ENCODE data around the gene C5.

C5 gene

DNA sequence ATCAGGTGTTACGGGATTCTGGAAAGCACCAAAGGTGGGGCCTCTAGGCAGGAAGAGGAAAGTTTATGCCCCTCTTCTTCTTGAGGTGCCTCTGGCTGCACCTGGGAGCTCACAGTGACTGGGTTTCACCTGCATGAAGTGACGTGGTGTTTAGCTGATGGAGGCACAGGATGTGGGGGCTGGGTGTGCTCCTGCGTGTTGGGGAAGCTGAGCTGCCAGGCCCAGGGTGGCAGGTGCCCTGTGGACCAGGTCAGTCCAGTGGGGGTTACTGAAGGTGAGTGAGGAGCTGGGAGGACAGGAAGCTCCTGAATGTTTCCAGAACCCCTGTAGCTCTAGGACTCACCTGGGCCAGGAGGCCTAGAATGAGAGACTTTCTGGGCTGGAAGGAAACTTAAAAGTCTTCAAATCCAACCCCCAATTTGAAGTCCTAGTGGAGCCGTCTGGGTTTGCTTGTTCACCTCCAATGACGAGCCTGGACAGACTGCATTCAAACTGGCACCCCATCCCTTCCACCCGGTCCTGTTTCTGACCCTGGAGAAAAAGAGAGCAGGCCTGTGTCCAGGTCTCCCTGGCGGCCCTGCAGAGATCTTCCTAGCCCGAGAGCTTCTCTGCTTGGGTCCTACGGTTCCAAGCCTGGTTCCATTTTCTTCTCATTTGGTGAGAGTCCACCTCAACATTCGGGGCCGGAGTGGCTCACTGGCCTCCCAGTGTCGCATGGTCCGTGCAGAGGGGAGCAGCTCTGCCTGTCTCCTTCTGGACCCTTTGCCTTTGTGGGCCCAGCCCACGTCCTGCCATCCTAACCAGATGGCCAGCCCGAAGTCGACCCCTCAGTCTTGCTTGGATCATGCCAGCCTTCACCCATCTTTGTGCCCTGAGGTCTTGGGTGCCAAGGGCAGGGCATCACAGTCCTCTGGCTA lies 145.8 kb downstream of the C5 start:
- H3K4me3 ChIP-seq (replicated peaks; ENCODE audit: insufficient read depth, low read length) = no peak overlapping the region
- no peak for TF ChIP-seq GABPA (IDR thresholded peaks at IDR 0.05; ENCODE audit: low read depth)
- TF ChIP-seq SPI1 (IDR thresholded peaks at IDR 0.05; ENCODE audit: borderline replicate concordance, low read depth) = no peak
- TF ChIP-seq, protein P1, sequence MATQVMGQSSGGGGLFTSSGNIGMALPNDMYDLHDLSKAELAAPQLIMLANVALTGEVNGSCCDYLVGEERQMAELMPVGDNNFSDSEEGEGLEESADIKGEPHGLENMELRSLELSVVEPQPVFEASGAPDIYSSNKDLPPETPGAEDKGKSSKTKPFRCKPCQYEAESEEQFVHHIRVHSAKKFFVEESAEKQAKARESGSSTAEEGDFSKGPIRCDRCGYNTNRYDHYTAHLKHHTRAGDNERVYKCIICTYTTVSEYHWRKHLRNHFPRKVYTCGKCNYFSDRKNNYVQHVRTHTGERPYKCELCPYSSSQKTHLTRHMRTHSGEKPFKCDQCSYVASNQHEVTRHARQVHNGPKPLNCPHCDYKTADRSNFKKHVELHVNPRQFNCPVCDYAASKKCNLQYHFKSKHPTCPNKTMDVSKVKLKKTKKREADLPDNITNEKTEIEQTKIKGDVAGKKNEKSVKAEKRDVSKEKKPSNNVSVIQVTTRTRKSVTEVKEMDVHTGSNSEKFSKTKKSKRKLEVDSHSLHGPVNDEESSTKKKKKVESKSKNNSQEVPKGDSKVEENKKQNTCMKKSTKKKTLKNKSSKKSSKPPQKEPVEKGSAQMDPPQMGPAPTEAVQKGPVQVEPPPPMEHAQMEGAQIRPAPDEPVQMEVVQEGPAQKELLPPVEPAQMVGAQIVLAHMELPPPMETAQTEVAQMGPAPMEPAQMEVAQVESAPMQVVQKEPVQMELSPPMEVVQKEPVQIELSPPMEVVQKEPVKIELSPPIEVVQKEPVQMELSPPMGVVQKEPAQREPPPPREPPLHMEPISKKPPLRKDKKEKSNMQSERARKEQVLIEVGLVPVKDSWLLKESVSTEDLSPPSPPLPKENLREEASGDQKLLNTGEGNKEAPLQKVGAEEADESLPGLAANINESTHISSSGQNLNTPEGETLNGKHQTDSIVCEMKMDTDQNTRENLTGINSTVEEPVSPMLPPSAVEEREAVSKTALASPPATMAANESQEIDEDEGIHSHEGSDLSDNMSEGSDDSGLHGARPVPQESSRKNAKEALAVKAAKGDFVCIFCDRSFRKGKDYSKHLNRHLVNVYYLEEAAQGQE (IDR thresholded peaks at IDR 0.05; ENCODE audit: insufficient replicate concordance, low read depth) = no peak
- TF ChIP-seq POLR2AphosphoS5 (IDR thresholded peaks at IDR 0.05; ENCODE audit: low read depth) = no peak
- TF ChIP-seq, protein P2, sequence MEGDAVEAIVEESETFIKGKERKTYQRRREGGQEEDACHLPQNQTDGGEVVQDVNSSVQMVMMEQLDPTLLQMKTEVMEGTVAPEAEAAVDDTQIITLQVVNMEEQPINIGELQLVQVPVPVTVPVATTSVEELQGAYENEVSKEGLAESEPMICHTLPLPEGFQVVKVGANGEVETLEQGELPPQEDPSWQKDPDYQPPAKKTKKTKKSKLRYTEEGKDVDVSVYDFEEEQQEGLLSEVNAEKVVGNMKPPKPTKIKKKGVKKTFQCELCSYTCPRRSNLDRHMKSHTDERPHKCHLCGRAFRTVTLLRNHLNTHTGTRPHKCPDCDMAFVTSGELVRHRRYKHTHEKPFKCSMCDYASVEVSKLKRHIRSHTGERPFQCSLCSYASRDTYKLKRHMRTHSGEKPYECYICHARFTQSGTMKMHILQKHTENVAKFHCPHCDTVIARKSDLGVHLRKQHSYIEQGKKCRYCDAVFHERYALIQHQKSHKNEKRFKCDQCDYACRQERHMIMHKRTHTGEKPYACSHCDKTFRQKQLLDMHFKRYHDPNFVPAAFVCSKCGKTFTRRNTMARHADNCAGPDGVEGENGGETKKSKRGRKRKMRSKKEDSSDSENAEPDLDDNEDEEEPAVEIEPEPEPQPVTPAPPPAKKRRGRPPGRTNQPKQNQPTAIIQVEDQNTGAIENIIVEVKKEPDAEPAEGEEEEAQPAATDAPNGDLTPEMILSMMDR (IDR thresholded peaks at IDR 0.05; ENCODE audit: insufficient read depth, low read length) = no peak
- H3K27ac ChIP-seq (replicated peaks) = no peak overlapping the region
- H3K27me3 ChIP-seq (ENCODE audit: insufficient read depth, poor library complexity, severe bottlenecking) = no peaks in the 10 kb centered on the region
- no peak for DNase-seq (ENCODE audit: low read depth in 1 of 2, low spot score in 1 of 2)

DNA sequence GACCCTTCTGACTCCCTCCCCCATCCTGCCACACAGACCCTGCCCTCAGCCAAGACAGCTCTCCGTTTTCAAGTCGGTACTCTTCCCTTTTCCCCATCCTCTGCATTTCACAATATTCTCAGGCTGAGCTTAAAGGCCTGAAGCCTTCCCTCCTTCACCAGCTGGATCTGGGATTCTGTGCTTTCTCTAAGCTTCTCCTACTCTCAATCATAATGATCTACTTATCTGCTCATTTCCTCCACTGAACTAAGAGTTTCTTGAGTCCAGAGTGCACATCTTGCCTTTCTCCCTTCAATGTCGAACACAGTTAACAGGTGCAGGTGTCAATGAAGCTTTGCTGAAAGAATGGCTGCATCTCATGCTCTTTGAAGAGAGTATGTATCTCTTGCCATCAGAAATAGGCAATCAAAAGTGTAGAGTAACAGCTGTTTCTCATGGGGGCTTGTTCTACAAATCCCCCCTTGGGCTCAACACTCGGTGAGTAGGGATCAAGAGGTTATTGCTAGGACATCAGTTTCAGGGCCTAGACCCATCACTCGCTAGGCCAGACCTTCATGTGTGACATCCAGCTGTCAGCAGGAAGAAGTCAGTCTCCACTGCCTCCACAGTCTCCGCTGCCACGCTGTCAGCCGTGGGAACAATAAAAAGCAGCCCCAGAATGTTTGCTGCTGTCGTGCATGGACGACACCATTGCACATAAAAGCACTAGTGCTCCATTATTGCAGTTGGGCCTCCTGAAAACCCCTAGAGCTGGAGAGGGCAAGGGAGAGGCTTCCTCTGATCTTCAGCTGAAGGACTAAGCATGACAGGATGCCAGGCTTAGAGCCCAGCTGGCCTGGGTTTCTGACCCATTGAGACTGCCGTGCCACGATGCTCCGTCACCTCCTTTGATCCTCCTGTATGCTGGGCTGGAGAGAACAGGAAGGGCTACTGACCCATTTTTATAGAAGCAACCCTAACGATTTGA lies 147.2 kb downstream of the C5 start:
- H3K27ac ChIP-seq (replicated peaks) = no peak overlapping the region
- no peak overlapping the region for H3K4me3 ChIP-seq (replicated peaks; ENCODE audit: insufficient read depth, low read length)
- no peaks in the 10 kb centered on the region for H3K27me3 ChIP-seq (ENCODE audit: insufficient read depth, poor library complexity, severe bottlenecking)
- TF ChIP-seq, protein P2 (IDR thresholded peaks at IDR 0.05; ENCODE audit: insufficient read depth, low read length) = no peak
- TF ChIP-seq POLR2AphosphoS5 (IDR thresholded peaks at IDR 0.05; ENCODE audit: low read depth) (no peak), GABPA (IDR thresholded peaks at IDR 0.05; ENCODE audit: low read depth) (no peak)
- no peak for DNase-seq (ENCODE audit: low read depth in 1 of 2, low spot score in 1 of 2)
